ENCODE data around the gene TBXAS1.

DNA sequence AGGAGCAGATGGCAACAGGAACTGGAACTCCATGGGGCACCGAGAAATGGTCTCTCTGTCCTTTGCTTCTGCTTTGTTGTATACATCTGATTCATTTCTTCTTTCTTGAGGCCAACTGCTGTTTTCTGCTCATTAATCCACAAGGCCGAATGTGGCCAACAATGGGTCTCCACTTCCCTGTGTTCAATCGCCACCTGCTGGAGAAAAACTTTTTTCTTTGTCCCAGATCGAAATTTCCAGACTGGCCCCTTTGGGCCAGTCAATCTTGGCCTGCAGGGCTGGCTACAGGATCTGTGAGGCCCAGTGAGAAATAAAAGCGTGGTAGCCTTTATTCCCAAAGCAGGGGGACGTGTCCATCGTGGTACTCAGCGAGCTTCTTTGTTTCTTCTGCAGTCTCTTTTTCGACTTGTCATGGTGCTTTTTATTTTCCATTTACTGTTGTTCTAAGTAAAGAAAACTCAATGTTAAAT lies 174.9 kb downstream of the TBXAS1 start:
- TF ChIP-seq POLR2A (IDR thresholded peaks at IDR 0.05; ENCODE audit: low read length) (no peak), GATA1 (IDR thresholded peaks at IDR 0.05; ENCODE audit: low read depth, low read length) (no peak)

Measured in erythroblast (primary cell).